GOT3 (cell line): ENCODE data around the gene HIP1R.

Experiments
- DNase-seq: peaks from one replicate; lab custom pipeline; 2025; ENCODE audit warnings: mixed read lengths; lab: John Stamatoyannopoulos, UW

HIP1R gene

GRCh38 chr12:122860040-122860853, 25.0 kb downstream of the HIP1R start:
- DNase-seq: peak; percentile 31

- DNase-seq: no peak
These were observed 25.8 kb downstream of the HIP1R start for GRCh38 chr12:122860854-122861586.

- no peak for DNase-seq
These were observed 26.3 kb downstream of the HIP1R start for GRCh38 chr12:122861587-122861970.

GRCh38 chr12:122862110-122862634, 26.9 kb downstream of the HIP1R start:
- no peak for DNase-seq

GRCh38 chr12:122862872-122863701, 27.8 kb downstream of the HIP1R start:
- DNase-seq: no peak

GRCh38 chr12:122864894-122865253, 29.6 kb downstream of the HIP1R start:
- no peak for DNase-seq

- no peak for DNase-seq
These were observed 30.3 kb downstream of the HIP1R start for GRCh38 chr12:122865268-122866231.

- no peak for DNase-seq
These were observed 31.1 kb downstream of the HIP1R start for GRCh38 chr12:122866379-122866778.

- no peak for DNase-seq
These were observed 31.8 kb downstream of the HIP1R start for GRCh38 chr12:122866950-122867607.

GRCh38 chr12:122867691-122868461, 32.6 kb downstream of the HIP1R start:
- no peak for DNase-seq

- DNase-seq: no peak
These were observed 33.4 kb downstream of the HIP1R start for GRCh38 chr12:122868471-122869177.

GRCh38 chr12:122869207-122869973, 34.1 kb downstream of the HIP1R start:
- no peak for DNase-seq

GRCh38 chr12:122870163-122870842, 35.0 kb downstream of the HIP1R start:
- no peak for DNase-seq

- no peak for DNase-seq
These were observed 35.8 kb downstream of the HIP1R start for GRCh38 chr12:122870867-122871664.

GRCh38 chr12:122871851-122872780, 36.9 kb downstream of the HIP1R start:
- no peak for DNase-seq
